GM12878 (cell line): ENCODE measurements around the gene PTPRD.

Experiments
- CTCF ChIP-seq, 3 experiments: IDR thresholded peaks in 2 of 3; conservative IDR thresholded peaks in 1 of 3; 2 replicates each; pipeline ENCODE4 v1.5.1; 2011; ENCODE audit warnings: low read depth in 3 of 3, low read length in 3 of 3, mild to moderate bottlenecking in 3 of 3, control low read depth in 2 of 3, moderate library complexity in 2 of 3, inconsistent platforms in 1 of 3, mixed read lengths in 1 of 3; ENCODE audit not compliant: control insufficient read depth in 2 of 3, insufficient read depth in 1 of 3; ENCODE audit errors: extremely low read depth in 1 of 3
- ZBTB33 ChIP-seq: fragments of 450-650 bp; IDR thresholded peaks from 2 replicates; pipeline ENCODE4 v1.6.1; 2017; ENCODE audit warnings: mild to moderate bottlenecking

GRCh38 chr9:10649076-10649475 is 36.3 kb upstream of the PTPRD start:
- TF ChIP-seq CTCF (IDR thresholded peaks at IDR 0.05 in 2 of 3, conservative IDR thresholded peaks at IDR 0.05 in 1 of 3; ENCODE audit: control insufficient read depth in 2 of 3, extremely low read depth in 1 of 3, insufficient read depth in 1 of 3, low read depth in 3 of 3, low read length in 3 of 3) (no peak), ZBTB33 (no peak)
